GM12891 (cell line): ENCODE data around the gene CHMP4A.

Experiments used
- PAX5 ChIP-seq: IDR thresholded peaks from 2 replicates; pipeline ENCODE4 v1.6.1; 2011; ENCODE audit warnings: low read length, moderate library complexity, mild to moderate bottlenecking; ENCODE audit not compliant: insufficient read depth, severe bottlenecking
- POLR2AphosphoS5 ChIP-seq: IDR thresholded peaks from 2 replicates; pipeline ENCODE4 v1.6.1; 2011; ENCODE audit warnings: low read depth, low read length, control low read depth
- TAF1 ChIP-seq: IDR thresholded peaks from 2 replicates; pipeline ENCODE4 v1.6.1; 2011; ENCODE audit warnings: low read depth, low read length, control low read depth

DNA sequence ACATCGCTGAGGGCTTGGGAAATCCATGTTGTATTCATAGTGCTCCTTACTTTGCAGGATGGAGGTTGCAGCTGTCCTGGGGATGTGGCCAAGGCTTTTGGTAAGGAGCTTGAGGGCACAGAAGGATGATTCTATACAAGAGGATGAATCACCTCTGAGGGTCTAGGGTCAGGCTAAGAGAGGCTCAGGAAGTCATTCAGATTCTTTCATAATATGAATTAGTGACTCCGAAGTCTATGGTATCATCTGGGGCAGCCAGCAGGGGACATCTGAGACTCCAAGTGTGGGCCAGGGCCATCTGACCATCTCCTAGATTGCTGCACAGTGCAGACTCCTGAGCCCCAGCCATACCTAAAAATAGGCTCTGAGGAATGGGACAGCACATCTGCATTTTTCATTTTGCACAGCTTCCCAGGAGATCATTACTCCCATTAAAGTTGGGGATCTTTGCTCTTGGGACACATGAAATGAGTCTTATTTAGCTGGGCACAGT, 24.2 kb upstream of the CHMP4A start:
- TF ChIP-seq POLR2AphosphoS5 (no peak), TAF1 (no peak), PAX5 (no peak)
